Stimulated activated CD4-positive, alpha-beta T cell treated with anti-CD3 and anti-CD28 coated beads, Interleukin-4, amount 100 ng/mL, for 4 hours (primary cell): Measurements from ENCODE around the gene ADAMTS14.

Source experiments
- DNase-seq, 2 experiments: peaks; one replicate each; pipeline ENCODE4 v3.0.0-alpha.2; 2020

The ADAMTS14 gene

DNA sequence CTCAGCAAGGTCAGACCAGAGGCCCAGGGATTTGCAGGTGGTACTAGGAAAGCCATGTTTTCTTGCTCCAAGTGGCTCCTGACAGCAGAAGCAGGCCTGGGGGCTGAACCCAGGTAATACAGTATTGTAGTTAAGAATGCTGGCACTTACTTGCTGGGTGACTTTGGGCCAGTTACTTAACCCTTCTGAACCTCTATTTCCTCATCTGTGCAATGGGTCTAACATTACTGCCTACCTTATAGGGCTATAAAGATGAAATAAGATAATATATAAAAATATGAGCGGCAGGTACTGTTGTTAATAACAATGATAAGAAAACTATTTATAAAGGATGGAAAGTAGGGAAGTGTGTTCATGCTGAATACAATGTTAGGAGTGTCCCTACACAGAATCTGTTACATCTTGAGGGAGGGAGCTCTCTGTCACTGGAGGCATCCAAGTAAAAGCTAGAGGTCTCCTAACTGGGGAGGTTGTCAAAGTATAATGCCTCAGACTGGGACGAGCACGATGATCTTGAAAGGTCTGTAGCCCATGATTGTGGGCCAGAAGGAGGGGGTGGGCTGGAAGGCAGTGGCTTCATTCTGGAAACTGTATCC is 26.9 kb downstream of the ADAMTS14 start:
- DNase-seq: no peak

DNA sequence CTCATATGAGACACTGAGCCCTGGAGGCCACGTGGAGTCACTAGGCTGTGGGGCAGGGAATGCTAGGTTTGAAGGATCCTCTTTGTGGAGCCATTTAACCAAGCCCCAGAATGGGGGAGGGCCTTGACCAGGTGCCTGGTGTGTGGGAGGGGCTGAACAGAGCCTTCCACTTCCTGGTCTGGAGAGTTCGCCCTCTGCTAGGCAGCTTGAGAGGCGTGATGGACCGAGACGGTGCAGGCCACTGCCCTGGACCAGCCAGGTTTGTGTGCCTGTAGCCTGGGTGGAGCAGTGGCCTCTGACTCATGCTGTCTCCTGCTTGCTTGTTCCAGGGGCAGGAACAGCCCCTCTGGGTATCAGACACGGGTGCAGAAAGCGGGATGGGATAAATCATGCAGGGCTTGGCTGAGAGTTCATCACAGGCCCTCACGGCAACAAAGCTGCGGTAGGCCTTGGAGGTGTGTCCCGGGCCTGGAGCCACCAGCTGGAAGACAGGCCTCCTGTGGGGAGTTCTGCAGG is 27.4 kb downstream of the ADAMTS14 start:
- no peak for DNase-seq

DNA sequence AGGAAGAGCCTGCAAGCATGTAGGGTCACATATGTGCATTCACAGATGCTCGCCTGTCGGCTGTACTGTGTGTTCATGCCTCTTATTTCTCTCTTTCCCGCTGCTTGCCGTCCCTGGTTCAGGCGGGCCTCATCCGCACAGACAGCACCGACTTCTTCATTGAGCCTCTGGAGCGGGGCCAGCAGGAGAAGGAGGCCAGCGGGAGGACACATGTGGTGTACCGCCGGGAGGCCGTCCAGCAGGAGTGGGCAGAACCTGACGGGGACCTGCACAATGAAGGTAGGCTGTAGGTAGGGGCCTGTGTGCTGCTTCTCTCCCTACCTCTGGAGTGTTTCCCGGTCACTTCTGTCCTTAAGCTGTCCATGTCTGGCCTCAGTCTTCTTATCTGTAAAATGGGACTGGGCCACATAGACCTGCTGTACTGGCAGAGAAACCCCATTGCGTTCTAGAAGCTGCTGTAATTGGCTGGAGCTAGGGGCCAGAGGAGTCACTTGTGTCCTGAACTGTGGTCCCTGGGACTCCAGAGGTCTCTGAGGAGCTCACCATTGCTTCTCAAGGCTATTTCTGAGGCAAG is 30.0 kb downstream of the ADAMTS14 start:
- no peak for DNase-seq

DNA sequence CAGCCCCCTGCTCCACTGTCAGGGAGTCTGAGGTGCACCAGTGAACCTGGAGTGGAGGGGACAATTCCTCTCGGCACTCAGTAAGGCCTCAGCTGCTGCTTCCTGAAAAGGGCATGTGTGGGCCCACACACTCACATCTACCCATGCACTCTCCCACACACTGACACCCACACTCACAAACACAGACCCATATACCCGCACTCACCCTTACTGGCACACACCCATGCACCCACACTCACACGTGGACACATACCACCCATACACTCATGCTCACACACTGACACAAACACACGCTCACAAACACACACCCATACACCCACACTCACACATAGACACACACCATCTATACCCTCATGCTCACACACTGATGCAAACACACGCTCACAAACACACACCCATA is 31.9 kb downstream of the ADAMTS14 start:
- DNase-seq: no peak

DNA sequence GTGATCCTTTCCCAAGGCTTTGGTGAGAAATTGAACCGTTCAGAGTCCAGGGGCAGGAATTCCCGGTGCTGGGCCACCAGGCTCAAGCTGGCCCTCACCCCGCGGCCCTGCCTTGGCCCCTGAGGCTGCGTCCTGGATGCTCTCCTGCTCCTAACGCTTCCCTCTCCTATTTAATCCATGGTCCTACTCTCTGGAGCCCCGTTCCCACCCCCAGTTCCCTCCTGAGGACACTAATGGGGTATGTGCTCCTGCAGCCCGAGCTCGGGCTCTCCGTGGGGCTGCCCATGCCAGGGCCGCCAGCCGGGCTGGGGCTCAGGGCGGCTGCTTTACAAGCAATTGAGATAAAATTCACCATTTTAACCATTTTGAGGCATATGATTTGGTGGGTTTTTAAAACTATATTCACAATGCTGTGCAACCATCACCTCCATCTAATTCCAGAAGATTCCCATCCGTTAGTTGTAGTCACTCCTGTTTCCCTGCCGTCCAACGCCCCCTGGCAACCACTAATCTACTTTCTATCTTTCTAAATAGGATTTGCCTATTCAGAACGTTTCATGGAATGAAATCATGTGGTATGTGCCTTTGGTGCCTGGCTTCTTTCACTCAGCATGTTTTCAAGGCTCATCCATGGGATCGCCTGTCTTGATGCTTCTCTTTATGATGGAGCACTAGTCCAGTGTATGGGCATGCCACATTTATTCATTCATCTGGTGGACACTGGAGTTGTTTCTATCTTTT is 33.0 kb downstream of the ADAMTS14 start:
- no peak for DNase-seq

DNA sequence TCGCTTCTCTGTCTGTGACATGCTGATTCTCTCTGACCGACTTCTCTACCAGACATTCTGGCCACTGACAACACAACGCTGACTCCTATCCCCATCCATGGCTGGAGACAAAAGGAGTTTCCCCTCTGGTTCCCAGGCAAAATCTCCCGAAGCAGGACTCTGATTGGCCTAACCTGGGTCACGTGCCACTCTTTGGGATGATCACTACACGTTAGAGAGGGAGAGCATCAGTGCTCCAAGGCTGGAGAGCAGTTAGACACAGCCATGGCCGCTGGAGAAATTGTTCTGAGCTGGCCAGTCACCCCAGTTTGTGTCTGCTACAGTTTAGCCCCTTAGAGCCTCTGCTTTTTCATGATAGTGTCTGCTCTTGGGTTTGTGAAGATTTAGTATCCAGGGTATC is 38.9 kb downstream of the ADAMTS14 start:
- DNase-seq: no peak

DNA sequence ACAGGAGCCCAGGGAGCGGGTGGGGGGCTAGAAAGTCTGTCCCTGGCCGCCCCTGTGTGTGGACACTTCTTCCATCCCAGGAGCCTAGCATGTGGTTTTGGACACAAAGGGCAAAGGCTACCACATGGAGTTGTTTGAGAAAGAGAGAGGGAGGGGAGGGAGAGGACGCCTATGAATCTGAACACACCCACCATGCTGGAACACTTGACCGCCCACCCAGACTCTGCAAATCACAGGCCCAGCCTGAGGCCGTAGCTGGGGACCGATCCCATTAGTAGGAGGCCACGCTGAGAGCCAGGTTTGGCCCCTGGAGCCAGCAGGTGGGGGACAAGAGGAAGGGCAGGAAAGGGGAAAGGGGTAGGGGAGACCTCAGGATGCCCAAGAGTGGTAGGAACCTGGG is 39.6 kb downstream of the ADAMTS14 start:
- DNase-seq: no peak

DNA sequence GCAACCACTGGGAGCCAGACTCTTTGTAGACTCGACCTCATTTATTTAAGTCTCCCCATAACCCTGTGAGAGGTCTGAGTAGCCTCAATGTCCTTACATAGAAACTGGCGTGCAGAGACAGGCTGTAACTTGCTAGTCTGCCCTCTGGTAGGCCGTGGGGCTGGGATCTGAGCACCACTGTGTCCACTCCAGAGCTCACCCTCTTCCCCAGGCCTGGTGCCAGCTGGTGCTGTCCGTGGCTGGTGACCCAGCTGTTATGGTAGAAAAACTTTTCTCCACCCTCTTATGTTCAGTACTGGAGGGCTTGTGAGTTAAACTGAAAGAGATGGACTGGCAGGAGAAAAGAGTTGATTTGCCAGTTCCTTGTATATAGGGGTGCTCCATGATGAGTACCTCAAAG is 41.9 kb downstream of the ADAMTS14 start:
- DNase-seq: no peak

DNA sequence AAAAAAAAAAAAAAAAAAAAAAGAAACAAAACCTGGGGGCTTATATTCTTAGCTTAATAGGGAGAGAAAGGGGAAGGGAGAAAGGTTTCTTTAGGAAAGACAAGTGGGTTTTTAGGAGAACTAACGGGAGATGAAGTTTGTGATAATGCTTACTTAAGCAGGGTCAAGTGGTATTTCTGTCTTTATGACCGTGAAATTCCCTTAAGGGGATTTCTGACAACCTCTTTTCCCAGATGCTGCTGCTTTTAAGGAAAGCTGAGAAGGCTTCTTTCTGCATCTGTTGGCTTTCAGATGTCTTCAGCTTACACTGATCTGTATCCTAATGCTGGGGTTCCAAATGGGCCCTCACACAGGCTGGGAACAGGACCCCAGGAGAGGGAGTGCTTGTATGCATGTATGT is 42.6 kb downstream of the ADAMTS14 start:
- no peak for DNase-seq

DNA sequence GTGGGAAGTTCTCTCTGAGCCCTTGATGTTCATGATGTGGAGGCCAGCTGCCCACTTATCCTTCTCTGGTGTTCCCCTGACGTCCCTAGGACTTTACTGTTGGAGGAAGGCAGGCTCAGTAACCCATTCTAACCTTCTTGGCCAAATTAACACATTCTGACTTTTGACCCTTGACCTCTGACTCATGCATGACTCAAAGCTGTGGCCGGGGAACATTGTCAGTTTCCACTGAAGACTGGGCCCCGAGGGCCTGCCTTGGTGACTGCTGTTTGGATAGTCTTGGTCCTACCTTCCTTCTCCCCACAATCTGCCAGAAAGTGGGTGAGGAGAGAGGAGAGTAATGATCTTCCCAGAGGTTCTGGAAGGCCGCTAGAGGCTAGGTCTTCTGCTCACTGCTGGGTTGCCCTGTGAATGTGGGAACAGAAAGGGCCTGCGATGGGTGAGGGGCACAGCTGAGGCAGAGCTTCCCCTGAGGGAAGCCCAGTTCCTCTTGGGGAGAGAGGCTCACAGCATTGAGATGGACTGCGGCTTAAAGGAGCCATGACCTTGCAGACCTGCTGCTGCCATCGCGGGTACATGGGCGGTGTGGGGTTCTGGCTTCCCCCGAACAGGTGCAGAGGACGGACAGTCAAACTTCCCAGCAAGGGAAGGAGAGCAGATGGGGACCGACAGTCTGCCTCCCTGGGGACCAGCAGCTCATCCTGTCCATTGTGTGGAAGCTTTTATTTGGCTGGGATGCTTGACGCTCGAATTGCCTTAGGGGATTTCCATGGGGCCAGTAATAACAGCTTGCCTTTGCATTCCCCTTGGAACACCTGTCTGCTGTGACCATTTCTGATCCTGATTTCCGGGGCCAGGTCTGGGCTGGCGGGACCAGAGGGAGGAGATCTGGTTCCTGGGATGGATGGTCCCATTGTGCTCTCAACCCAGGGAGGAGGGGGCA is 43.8 kb downstream of the ADAMTS14 start:
- no peak for DNase-seq

DNA sequence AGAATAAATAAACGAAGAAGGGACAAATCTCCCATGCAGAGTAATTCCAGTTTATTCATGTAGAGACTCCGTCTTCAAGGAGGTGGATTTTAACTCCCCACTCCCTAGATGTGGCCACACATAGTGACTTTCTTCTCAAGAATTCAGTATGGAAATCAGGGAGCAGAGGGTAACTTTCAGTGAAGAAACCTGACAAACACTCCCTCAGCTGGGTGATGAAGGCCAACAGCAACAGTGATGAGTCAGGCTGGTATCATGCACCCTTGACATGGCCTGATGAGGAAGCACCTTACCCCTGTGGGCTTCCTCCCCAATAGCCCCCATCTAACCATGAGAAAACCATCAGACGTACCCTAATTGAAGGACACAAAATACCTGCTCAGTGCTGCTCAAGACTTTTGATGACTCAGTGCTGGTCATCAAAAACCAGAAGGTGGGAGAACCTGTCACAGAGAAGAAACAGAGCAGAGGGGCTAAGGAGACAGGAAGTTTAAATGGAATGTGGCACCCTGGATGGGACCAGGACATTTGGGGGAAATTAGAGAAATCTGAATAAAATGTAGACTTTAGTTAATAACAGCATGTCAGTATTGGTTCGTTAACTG is 50.6 kb downstream of the ADAMTS14 start:
- DNase-seq: no peak

DNA sequence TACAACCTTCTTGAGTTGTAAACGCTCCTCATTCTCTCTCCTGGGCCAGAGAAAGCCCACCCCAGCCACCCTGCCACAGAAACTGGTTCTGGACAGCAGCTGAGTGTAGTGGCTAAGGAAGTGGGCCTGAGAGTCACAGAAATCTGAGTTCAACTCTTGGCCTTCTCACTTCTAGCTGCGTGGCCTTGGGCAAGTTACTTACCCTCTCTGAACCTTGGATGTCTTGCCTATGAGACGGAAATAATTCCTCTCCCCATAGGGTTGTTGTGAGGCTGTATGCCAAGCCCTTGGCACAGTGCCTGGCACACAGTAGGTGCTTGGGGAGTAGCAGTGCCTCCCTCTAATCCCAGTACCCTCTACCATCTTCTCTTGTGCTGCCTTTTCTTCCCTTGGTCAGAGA is 51.5 kb downstream of the ADAMTS14 start:
- DNase-seq: no peak

DNA sequence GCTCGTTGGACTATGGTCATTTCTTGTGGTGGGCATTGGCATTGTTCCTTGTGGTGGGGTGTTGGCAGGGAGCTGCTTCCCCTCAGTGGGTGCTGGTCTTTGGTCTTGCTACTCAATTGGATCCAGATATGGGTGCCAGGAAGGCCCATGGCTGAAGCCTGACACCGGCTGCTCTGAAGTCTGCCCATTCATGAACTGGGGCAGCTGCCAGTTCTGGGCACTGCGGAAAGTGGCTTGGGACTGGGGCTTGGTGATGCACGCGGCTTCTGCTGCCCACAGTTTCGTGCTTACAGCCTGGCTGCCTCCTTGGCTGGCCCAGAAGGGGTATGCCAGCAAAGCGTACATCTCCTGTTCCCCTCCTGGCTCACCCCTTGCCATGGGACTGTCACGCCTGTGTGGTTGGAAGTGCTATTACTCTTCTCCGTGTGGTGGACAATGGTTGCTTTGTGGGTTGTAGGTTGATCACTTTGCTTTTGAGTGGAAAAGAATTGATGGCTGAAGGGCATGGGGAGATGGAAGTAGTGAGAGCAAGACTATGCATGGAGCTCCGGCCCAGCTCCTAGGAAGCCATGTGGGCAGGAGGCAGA is 54.7 kb downstream of the ADAMTS14 start:
- DNase-seq: no peak

DNA sequence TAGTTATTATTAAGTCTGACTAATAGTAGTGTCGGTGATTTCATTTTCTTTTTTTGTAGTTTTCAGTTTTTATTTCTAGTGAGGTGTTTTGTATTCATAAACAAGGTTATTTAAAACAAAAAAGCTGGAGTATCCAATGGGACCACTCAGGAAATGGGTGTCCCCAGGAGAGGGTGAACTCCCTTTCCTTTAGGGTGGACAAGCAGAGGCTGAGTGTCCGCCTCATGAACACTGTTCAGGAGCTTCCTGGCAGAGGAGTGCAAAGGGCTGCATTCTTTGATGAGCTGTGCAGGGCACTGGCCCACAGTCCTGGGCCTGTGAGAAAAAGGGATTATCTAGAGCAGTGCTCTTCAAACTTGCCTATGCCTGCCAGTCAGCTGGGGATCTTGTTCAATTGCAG is 56.0 kb downstream of the ADAMTS14 start:
- DNase-seq: no peak

DNA sequence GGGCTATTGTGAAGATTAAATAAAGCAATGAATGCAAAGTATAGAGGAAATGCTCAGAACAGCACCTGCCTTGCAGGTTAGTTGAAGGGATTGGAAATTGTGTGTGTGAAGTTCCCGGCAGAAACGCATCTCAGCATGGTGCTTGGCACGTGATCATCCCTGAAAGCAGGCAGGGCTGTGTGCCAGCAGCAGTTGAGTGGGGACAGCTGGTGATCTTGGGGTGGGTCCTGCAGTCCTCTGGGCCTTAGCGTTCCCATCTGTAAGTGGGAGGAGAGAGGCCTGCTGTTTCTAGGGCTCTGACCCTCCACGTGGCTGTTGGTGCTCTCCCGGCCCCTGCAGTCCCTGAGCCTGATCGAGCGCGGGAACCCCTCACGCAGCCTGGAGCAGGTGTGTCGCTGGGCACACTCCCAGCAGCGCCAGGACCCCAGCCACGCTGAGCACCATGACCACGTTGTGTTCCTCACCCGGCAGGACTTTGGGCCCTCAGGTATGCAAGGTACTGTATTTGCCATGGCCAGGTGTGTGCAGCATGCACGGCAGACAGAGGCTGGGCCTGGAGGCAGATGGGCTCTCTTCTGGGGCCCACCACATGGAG is 57.6 kb downstream of the ADAMTS14 start:
- DNase-seq: no peak

DNA sequence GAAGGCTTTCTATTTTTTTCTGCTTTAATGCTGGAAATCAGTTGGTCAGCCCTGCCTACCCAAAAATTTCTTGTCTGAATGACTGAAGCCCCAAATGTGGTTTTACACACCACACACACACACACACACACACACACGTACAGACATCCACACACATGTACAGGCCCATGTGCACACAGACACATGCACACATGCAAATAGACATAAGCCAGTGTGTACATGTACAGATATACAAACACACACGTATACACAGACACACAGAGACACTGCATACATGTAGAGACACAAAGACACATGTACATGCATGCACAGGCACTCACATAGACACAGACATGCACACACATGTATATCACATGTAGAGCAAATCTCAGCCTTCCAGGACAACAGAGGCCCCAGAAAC is 58.6 kb downstream of the ADAMTS14 start:
- no peak for DNase-seq

DNA sequence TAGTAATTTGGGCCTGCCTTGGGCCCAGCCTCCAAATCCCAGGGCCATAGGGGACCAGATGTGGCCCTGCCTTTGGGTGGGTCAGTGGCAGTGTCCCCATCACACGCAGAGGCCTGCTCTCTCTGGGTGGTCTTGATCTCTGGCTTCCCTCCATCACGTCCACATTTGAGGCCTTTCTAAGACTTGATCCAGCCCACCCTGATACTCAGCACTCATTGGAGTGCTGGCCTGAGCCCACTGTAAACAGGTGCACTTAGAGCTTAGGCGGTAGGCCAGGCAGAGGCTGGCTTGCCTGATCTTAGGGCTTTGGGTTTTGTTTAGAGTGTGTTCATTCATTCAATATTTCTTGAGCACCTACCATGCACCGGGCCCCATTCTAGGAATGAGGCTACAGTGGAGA is 60.3 kb downstream of the ADAMTS14 start:
- DNase-seq: no peak

DNA sequence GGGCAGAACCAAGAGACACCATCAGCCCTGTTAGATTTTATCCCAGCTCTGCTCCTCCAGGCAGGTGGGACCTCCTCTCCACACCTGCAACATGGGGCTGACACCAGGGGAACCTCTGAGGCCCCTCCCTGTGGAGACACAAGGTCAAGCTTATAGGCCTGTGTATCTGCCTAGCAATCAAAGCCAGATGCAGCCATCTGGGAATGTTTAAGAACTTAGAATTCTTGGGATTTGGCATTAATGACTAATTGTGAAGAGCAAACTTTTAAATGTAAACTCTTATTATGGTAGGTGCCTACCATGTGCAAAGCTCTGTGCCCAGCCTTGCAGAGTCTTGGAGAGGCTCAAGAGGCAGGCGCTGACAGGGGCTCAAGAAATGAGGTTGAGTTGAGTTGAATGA is 60.7 kb downstream of the ADAMTS14 start:
- DNase-seq: no peak

DNA sequence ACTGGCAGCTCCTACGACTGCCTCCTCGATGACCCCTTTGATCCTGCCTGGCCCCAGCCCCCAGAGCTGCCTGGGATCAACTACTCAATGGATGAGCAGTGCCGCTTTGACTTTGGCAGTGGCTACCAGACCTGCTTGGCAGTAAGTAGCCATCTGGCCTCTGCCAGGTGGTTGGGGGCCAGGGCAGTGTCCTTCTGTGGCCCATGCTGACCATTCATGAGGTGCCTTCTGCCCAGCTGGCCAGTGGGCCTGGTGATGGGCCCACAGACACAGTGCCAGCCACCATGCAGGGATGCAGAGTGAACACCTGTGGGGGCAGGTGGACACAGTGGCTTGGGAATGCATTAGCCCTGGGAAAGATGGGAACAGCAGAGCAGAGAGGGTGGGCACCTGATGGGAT is 62.9 kb downstream of the ADAMTS14 start:
- DNase-seq: no peak

DNA sequence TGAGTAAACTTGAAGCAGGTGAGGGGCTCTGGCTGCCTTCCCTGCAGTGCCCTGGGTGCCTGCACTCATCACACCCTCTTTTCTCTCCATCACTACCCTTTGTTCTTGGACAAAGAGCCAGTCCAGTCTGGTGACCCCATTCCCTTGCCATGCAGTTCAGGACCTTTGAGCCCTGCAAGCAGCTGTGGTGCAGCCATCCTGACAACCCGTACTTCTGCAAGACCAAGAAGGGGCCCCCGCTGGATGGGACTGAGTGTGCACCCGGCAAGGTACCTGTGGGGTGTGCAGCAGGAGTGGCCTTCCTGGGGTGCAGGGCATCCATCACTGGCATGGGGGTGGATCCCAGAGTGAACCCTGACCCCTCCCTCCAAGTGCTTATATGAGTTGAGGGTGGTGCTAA is 64.2 kb downstream of the ADAMTS14 start:
- no peak for DNase-seq

DNA sequence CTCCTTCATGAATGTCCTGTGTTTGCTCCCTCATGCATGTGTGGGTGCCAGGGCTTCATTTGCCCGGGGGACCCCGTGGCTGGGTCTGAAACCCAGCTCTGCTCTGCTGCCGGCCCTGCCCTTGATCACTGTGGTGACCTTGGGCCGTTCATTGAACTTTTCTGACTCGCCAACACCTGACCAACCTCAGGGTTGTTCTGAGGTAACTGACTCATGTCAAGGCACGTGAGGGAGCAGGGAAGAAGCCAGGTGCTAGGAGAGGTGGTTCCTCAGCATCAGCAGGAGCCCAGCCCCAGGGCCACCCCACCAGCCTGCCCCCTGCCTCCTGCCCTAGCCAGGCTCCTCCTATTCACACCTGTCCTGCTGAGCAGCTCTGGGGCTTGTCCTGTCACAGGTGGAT is 64.9 kb downstream of the ADAMTS14 start:
- DNase-seq: no peak
